Body of pancreas (tissue), 4 donors: ENCODE measurements around the gene IQGAP2.

Experiments used
- POLR2A ChIP-seq, 3 donors: fragments of 450-650 bp; IDR thresholded peaks; one replicate each; pipeline ENCODE4 v1.6.1; 2016; ENCODE audit warnings: antibody characterized with exemption in 3 of 3, mild to moderate bottlenecking in 2 of 3
- TF ChIP-seq, protein P1 (sequence below), 7 experiments: fragments of 450-650 bp in 4 of 7; fragments of 200-600 bp in 3 of 7; sonication (generic) in 3 of 7; IDR thresholded peaks; one replicate each; pipeline ENCODE4 v1.5.1; 2016 to 2019; ENCODE audit warnings: antibody characterized with exemption in 7 of 7

DNA sequence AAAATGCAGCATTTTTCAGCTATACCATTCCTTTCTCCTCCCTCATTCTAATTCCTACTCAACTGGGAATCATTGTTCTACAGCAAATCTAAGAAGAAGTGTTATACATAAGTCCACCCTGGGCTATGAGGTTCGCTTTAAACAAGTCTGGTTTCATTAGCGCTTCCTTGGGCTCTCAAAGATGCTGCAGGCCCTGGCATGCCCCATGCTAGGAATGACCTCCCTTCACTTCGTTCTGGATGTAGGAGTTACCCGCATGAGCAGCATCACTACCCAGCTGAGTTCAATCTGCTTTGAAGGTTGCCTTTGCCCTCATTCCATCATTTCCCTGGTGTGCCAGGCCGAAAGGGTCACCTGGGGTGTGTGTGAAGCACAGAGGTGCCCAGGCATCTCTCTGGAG is 348.2 kb downstream of the IQGAP2 start:
- TF ChIP-seq, protein P1, sequence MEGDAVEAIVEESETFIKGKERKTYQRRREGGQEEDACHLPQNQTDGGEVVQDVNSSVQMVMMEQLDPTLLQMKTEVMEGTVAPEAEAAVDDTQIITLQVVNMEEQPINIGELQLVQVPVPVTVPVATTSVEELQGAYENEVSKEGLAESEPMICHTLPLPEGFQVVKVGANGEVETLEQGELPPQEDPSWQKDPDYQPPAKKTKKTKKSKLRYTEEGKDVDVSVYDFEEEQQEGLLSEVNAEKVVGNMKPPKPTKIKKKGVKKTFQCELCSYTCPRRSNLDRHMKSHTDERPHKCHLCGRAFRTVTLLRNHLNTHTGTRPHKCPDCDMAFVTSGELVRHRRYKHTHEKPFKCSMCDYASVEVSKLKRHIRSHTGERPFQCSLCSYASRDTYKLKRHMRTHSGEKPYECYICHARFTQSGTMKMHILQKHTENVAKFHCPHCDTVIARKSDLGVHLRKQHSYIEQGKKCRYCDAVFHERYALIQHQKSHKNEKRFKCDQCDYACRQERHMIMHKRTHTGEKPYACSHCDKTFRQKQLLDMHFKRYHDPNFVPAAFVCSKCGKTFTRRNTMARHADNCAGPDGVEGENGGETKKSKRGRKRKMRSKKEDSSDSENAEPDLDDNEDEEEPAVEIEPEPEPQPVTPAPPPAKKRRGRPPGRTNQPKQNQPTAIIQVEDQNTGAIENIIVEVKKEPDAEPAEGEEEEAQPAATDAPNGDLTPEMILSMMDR (IDR thresholded peaks at IDR 0.05) = no peak
- TF ChIP-seq POLR2A (IDR thresholded peaks at IDR 0.05) = no peak
